HAP-1 (cell line): ENCODE results near the gene PMS1.
"Not testable (repeated sequence)": the region's sequence is repeated elsewhere in the genome, so short reads cannot be mapped to it uniquely, and the experiment has no call there.

Experiments
- DNase-seq, 2 experiments: peaks; one replicate each; pipeline ENCODE4 v3.0.0-alpha.2; 2016 to 2020; ENCODE audit warnings: low spot score in 2 of 2
- H3K27me3 ChIP-seq: fragments of 250-450 bp; sonication (Bioruptor Pico); 2 replicates; pipeline ENCODE4 v1.5.1; 2020; ENCODE audit warnings: low read depth, mild to moderate bottlenecking, moderate library complexity
- H3K36me3 ChIP-seq: fragments of 250-450 bp; sonication (Bioruptor Pico); replicated peaks from 2 replicates; pipeline ENCODE4 v1.5.1; 2020; ENCODE audit warnings: mild to moderate bottlenecking
- H3K4me1 ChIP-seq: fragments of 250-450 bp; sonication (Bioruptor Pico); 2 replicates; pipeline ENCODE4 v1.5.1; 2020; ENCODE audit warnings: mild to moderate bottlenecking
- H3K4me3 ChIP-seq: fragments of 250-450 bp; sonication (Bioruptor Pico); 2 replicates; pipeline ENCODE4 v1.5.1; 2020; ENCODE audit warnings: mild to moderate bottlenecking, moderate library complexity
- H3K9me3 ChIP-seq: fragments of 250-450 bp; sonication (Bioruptor Pico); 2 replicates; pipeline ENCODE4 v1.5.1; 2020; ENCODE audit warnings: mild to moderate bottlenecking, moderate library complexity
- in situ Hi-C: fragments of 300-500 bp; cut with MboI; formaldehyde crosslinking; loops from 3 replicates; pipeline ENCODE4 v1.14.3; 2020; ENCODE audit warnings: low sequenced_read_pairs, inconsistent platforms, mixed read lengths

Gene PMS1

GRCh38 chr2:189892546-189893294 lies 108.5 kb downstream of the PMS1 start:
- H3K4me1 ChIP-seq, H3K27me3 ChIP-seq, DNase-seq, H3K4me3 ChIP-seq, H3K36me3 ChIP-seq, H3K9me3 ChIP-seq, in situ Hi-C loops: not testable (repeated sequence)

DNA sequence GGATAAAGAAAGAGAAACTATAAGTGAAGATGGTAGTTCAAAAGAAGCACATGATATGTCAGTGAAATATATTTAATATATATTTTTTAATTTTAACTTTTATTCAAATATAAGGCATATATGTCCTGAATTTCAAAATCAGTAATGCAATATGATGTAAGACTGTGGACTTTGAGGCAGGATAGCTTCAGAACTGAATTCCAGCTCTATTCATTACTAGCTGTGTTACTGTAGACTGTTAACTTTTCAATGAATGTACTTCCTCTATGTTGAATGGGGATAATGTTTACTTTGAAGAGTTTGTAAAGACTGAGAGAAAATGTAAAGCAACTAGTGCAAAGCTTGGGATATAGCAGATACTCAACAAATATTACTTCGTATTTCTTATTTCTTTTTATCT lies 112.6 kb downstream of the PMS1 start:
- DNase-seq = no peak
- Histone ChIP-seq H3K27me3 (peaks cover 2% of the 10 kb centered on the region; the same call in 1 of the 2 replicates), H3K9me3 (no peaks in the 10 kb centered on the region), H3K36me3 (no peaks in the 10 kb centered on the region), H3K4me3 (no peak overlapping the region), H3K4me1 (no peaks in the 10 kb centered on the region)
- in situ Hi-C loops = no loop called here

GRCh38 chr2:189899101-189899500 lies 114.9 kb downstream of the PMS1 start:
- DNase-seq = no peak
- Histone ChIP-seq H3K9me3 (no peaks in the 10 kb centered on the region), H3K4me1 (no peaks in the 10 kb centered on the region), H3K4me3 (no peak overlapping the region), H3K36me3 (no peaks in the 10 kb centered on the region), H3K27me3 (peaks cover 2% of the 10 kb centered on the region; the same call in 1 of the 2 replicates)
- in situ Hi-C loops = no loop called here

DNA sequence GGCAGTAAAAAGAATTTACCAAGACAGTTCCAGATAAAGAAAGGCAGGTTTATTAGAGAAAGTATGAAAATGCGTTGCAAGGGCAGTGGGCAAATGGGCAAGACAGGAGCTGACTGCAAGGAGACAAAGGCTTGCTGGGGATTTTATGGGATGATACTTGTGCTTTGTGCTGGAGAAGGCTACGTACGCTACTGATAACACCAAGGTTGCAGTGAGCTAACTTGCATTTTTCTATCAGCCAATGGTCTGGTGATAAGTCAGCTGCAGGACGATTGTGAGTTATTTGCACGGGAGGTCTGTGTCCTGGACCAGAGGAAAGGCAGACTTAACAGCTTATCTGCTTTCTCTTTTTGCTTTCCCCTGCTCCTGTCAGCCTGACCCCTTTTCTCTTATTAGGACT lies 116.5 kb downstream of the PMS1 start:
- no peaks in the 10 kb centered on the region for H3K36me3 ChIP-seq
- H3K4me1 ChIP-seq = no peaks in the 10 kb centered on the region
- no peak for DNase-seq
- in situ Hi-C loops = no loop called here
- H3K4me3 ChIP-seq = no peak overlapping the region
- H3K27me3 ChIP-seq = peaks cover 2% of the 10 kb centered on the region; the same call in 1 of the 2 replicates
- no peaks in the 10 kb centered on the region for H3K9me3 ChIP-seq

- H3K9me3 ChIP-seq = no peaks in the 10 kb centered on the region
- in situ Hi-C loops = no loop called here
- H3K36me3 ChIP-seq = no peaks in the 10 kb centered on the region
- no peak for DNase-seq
- H3K27me3 ChIP-seq = peaks cover 2% of the 10 kb centered on the region; the same call in 1 of the 2 replicates
- no peaks in the 10 kb centered on the region for H3K4me1 ChIP-seq
- no peak overlapping the region for H3K4me3 ChIP-seq
Measured at GRCh38 chr2:189901664-189902063, 117.4 kb downstream of the PMS1 start.

DNA sequence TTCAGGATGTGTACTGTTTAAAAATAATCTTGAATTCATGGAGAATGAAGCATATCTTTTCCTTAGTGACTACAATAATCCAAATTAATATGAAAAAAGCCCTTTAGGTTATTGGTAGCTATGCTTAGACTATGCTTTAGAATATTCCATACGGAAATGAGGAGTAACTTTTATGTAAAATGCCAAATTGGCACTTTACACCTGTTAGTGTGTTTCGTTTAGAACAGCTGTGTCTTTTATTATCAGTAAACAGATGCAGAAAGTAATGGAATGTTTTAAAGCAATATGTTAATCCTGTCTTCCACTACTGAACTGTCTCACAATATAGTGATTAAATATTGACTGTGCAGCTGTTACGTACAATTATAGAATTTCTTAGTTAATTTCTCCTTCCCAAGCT lies 129.6 kb downstream of the PMS1 start:
- no peak for DNase-seq
- H3K27me3 ChIP-seq = peaks cover 9% of the 10 kb centered on the region; the same call in 1 of the 2 replicates
- H3K4me3 ChIP-seq = no peak overlapping the region
- H3K4me1 ChIP-seq = no peaks in the 10 kb centered on the region
- in situ Hi-C loops = no loop called here
- no peaks in the 10 kb centered on the region for H3K9me3 ChIP-seq
- H3K36me3 ChIP-seq = no peaks in the 10 kb centered on the region

GRCh38 chr2:189916651-189917050 lies 132.4 kb downstream of the PMS1 start:
- Histone ChIP-seq H3K9me3 (no peaks in the 10 kb centered on the region), H3K27me3 (peaks cover 10% of the 10 kb centered on the region; the same call in 1 of the 2 replicates), H3K4me1 (no peaks in the 10 kb centered on the region), H3K36me3 (no peaks in the 10 kb centered on the region), H3K4me3 (no peak overlapping the region)
- no peak for DNase-seq
- in situ Hi-C loops = no loop called here
